ENCODE measurements around the gene TNS3.

TNS3 gene

DNA sequence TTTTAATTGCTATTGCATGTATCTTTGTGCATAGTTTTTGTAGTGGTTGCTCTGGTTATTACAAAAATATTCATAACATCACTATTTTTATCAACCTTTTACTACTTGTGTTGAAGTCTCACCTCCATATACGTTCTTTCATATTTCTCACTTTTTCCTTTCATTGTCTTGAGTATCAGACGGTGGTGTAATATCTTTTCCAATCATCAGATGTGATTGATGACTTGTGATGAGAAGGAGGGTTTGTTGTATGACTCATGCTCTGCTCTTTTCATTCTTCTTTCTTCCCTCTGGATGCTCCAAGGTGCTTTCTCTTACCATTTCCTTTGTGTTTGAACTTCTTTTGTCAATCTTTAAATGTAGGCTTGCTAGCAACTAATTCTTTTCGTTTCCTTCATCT is 310.2 kb downstream of the TNS3 start:
- Histone ChIP-seq H3K36me3 (replicated peaks; ENCODE audit: insufficient read depth, low read length) (no peaks in the 10 kb centered on the region; the same call in 1 of the 2 replicates), H3K79me2 (ENCODE audit: low read length) (no peaks in the 10 kb centered on the region), H3F3A (ENCODE audit: insufficient read depth, low read length) (no peaks in the 10 kb centered on the region; the same call in 1 of the 2 replicates), H3K9me2 (replicated peaks; ENCODE audit: insufficient read depth, low read length) (no peaks in the 10 kb centered on the region), H3K9ac (ENCODE audit: low read length) (no peak overlapping the region), H3K27me3 (replicated peaks; ENCODE audit: insufficient read depth, low read length) (no peaks in the 10 kb centered on the region), H4K20me1 (ENCODE audit: insufficient read depth, low read length) (no peaks in the 10 kb centered on the region), H3K4me3 (ENCODE audit: low read length) (no peak overlapping the region), H2AFZ (ENCODE audit: low read length) (no peak overlapping the region), H3K9me3 (replicated peaks; ENCODE audit: insufficient read depth, low read length) (no peaks in the 10 kb centered on the region), H3K4me2 (ENCODE audit: low read depth, low read length) (no peak overlapping the region), H3K4me1 (ENCODE audit: low read length) (no peaks in the 10 kb centered on the region), H3K27ac (ENCODE audit: low read length) (no peak overlapping the region)
- no peak for DNase-seq
- TF ChIP-seq EZH2 (optimal IDR thresholded peaks at IDR 0.05; ENCODE audit: low read depth, low read length) (no peak), EZH2phosphoT487 (IDR thresholded peaks at IDR 0.05; ENCODE audit: low read length) (no peak)
- TF ChIP-seq, protein P1, sequence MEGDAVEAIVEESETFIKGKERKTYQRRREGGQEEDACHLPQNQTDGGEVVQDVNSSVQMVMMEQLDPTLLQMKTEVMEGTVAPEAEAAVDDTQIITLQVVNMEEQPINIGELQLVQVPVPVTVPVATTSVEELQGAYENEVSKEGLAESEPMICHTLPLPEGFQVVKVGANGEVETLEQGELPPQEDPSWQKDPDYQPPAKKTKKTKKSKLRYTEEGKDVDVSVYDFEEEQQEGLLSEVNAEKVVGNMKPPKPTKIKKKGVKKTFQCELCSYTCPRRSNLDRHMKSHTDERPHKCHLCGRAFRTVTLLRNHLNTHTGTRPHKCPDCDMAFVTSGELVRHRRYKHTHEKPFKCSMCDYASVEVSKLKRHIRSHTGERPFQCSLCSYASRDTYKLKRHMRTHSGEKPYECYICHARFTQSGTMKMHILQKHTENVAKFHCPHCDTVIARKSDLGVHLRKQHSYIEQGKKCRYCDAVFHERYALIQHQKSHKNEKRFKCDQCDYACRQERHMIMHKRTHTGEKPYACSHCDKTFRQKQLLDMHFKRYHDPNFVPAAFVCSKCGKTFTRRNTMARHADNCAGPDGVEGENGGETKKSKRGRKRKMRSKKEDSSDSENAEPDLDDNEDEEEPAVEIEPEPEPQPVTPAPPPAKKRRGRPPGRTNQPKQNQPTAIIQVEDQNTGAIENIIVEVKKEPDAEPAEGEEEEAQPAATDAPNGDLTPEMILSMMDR (IDR thresholded peaks at IDR 0.05; ENCODE audit: low read length) = no peak

DNA sequence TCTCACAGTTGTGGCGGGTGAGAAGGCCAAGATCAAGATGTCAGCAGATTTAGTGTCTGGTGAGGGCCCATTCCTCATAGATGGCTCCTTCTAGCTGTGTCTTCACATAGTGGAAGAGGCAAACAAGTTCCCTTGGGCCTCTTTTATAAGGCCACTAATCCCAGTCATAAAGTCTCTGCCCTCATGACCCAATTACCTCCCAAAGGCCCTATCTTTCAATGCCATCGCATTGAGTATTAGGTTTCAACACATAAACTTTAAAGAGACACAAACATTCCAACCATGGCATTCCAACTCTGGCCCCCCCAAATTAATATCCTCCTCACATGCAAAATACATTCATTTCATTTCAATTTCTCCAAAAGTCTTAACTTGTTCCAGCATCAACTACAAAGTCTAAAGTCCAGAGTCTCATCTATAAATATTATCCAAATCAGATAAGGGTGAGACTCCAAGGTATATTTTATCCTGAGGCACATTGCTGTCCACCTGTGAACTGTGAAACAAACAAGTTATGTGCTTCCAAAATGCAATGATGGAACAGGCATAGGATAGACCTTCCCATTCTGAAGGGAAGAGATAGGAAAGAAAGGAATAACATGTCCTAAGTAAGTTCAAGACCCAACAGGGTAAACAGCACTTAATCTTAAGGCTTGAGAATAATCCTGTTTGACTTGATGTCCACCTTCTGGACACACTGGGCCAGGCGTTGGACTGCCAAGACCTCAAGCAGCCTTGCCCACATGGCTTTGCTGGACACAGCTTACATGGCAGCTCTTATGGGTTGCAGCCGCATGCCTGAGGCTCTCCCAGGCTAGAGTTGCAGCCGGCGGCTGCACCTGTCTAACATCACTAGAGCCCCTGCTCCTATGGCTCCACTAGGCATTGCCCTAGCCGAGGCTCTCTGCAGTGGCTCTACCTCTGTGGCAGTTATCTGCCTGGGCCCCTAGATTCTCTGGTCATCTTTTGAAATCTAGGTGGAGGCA is 312.8 kb downstream of the TNS3 start:
- Histone ChIP-seq H4K20me1 (ENCODE audit: insufficient read depth, low read length) (no peaks in the 10 kb centered on the region), H2AFZ (ENCODE audit: low read length) (no peak overlapping the region), H3K79me2 (ENCODE audit: low read length) (no peaks in the 10 kb centered on the region), H3K27ac (ENCODE audit: low read length) (no peak overlapping the region), H3F3A (ENCODE audit: insufficient read depth, low read length) (no peaks in the 10 kb centered on the region; the same call in 1 of the 2 replicates), H3K27me3 (replicated peaks; ENCODE audit: insufficient read depth, low read length) (no peaks in the 10 kb centered on the region), H3K4me1 (ENCODE audit: low read length) (no peaks in the 10 kb centered on the region), H3K36me3 (replicated peaks; ENCODE audit: insufficient read depth, low read length) (no peaks in the 10 kb centered on the region), H3K4me3 (ENCODE audit: low read length) (no peak overlapping the region), H3K9me2 (replicated peaks; ENCODE audit: insufficient read depth, low read length) (no peaks in the 10 kb centered on the region), H3K9ac (ENCODE audit: low read length) (no peak overlapping the region), H3K9me3 (replicated peaks; ENCODE audit: insufficient read depth, low read length) (no peaks in the 10 kb centered on the region), H3K4me2 (ENCODE audit: low read depth, low read length) (no peak overlapping the region)
- DNase-seq = no peak
- TF ChIP-seq, protein P1 (IDR thresholded peaks at IDR 0.05; ENCODE audit: low read length) = no peak
- TF ChIP-seq EZH2phosphoT487 (IDR thresholded peaks at IDR 0.05; ENCODE audit: low read length) = no peak
- TF ChIP-seq EZH2 (optimal IDR thresholded peaks at IDR 0.05; ENCODE audit: low read depth, low read length) = no peak

DNA sequence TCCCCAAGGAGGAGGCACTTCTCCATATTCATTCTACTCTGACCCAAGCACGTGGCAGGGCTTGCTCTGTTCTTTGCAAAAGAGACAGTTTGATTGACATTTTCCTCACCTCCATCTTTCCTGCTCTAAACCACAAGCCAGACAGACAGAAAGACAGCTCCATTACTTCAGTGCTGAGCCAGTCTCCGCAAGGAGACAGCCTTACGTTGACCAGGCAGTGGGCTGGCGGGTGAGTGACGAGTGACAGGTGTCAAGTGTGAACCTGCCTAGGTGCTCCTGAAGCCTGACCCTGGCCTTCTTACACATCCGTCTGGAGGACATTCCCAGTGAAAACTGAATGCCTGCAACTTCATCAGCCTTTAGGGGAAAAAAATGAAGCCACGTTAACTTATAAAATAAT is 314.6 kb downstream of the TNS3 start:
- TF ChIP-seq EZH2 (optimal IDR thresholded peaks at IDR 0.05; ENCODE audit: low read depth, low read length) = no peak
- TF ChIP-seq, protein P1 (IDR thresholded peaks at IDR 0.05; ENCODE audit: low read length) = no peak
- TF ChIP-seq EZH2phosphoT487 (IDR thresholded peaks at IDR 0.05; ENCODE audit: low read length) = no peak
- H3K4me3 ChIP-seq (ENCODE audit: low read length) = no peak overlapping the region
- no peaks in the 10 kb centered on the region for H3K9me2 ChIP-seq (replicated peaks; ENCODE audit: insufficient read depth, low read length)
- no peaks in the 10 kb centered on the region for H4K20me1 ChIP-seq (ENCODE audit: insufficient read depth, low read length)
- no peaks in the 10 kb centered on the region; the same call in 1 of the 2 replicates for H3F3A ChIP-seq (ENCODE audit: insufficient read depth, low read length)
- no peak overlapping the region for H3K9ac ChIP-seq (ENCODE audit: low read length)
- no peak for DNase-seq
- no peak overlapping the region for H2AFZ ChIP-seq (ENCODE audit: low read length)
- H3K27me3 ChIP-seq (replicated peaks; ENCODE audit: insufficient read depth, low read length) = no peaks in the 10 kb centered on the region
- H3K4me1 ChIP-seq (ENCODE audit: low read length) = no peaks in the 10 kb centered on the region
- no peak overlapping the region for H3K4me2 ChIP-seq (ENCODE audit: low read depth, low read length)
- H3K9me3 ChIP-seq (replicated peaks; ENCODE audit: insufficient read depth, low read length) = no peaks in the 10 kb centered on the region
- H3K79me2 ChIP-seq (ENCODE audit: low read length) = no peaks in the 10 kb centered on the region
- H3K27ac ChIP-seq (ENCODE audit: low read length) = no peak overlapping the region
- H3K36me3 ChIP-seq (replicated peaks; ENCODE audit: insufficient read depth, low read length) = no peaks in the 10 kb centered on the region
